Measurements from ENCODE around the gene SOD2. TPM values are rescaled to one million over a fixed set of nuclear protein-coding genes. Genes with fewer than 3 reads are reported as not detected.
"Not testable (repeated sequence)": the region's sequence is repeated elsewhere in the genome, so short reads cannot be mapped to it uniquely, and the experiment has no call there.

SOD2 gene
- polyA plus RNA-seq, 1 donor = 126 TPM

DNA sequence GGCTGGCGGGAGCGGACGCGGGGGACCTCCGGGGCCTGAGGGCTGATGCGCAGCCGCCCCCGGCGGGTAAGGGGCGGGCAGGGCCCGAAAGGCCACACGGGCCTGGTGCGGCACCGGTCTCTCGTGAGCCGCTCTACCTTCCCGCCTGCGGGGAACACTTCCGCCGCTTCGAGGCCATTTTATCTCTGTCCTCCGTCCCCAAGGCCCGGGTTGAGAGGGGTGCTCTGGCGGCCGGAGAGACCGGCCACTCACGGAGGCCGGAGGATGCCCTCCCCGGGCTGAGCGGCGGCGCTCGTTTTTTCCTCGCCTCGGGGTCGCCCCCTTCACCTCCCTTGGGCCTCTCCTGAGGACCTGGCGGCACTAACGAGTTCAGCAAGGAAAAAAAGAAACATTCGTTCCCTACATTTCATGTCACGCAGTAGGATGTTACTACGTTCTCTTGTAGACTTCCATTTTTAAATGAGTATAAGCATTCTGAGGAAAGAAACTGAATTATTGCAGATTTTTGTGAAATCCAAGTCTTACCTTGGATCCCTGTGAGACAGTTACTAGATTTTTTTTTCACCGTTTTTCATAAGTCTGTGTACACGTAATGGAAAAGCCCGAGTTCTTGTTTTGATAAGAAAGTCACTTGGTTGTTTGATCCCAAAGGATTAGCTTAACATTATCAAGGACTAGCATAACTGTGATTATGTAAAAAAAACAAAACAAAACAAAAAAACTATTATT, 34.8 kb upstream of the SOD2 start:
- no peaks in the 10 kb centered on the region for H3K4me1 ChIP-seq (ENCODE audit: control insufficient read depth, insufficient read depth, low read length)
- peak overlapping the region; percentile 79 for H3K4me3 ChIP-seq (ENCODE audit: low read length)
- WGBS (ENCODE audit: insufficient coverage, low lambda C conversion rate) = 0% methylated on average over 2 of the region's 44 CpGs
- no peaks in the 10 kb centered on the region for H3K9me3 ChIP-seq (ENCODE audit: control insufficient read depth, low read depth, low read length)
- no peaks in the 10 kb centered on the region for H3K36me3 ChIP-seq (ENCODE audit: control insufficient read depth, insufficient read depth, low read length)
- H3K27me3 ChIP-seq (ENCODE audit: control insufficient read depth, insufficient read depth, low read length) = no peaks in the 10 kb centered on the region
- peak overlapping the region; percentile 95 for H3K27ac ChIP-seq (ENCODE audit: low read length)
- DNase-seq = no peak

DNA sequence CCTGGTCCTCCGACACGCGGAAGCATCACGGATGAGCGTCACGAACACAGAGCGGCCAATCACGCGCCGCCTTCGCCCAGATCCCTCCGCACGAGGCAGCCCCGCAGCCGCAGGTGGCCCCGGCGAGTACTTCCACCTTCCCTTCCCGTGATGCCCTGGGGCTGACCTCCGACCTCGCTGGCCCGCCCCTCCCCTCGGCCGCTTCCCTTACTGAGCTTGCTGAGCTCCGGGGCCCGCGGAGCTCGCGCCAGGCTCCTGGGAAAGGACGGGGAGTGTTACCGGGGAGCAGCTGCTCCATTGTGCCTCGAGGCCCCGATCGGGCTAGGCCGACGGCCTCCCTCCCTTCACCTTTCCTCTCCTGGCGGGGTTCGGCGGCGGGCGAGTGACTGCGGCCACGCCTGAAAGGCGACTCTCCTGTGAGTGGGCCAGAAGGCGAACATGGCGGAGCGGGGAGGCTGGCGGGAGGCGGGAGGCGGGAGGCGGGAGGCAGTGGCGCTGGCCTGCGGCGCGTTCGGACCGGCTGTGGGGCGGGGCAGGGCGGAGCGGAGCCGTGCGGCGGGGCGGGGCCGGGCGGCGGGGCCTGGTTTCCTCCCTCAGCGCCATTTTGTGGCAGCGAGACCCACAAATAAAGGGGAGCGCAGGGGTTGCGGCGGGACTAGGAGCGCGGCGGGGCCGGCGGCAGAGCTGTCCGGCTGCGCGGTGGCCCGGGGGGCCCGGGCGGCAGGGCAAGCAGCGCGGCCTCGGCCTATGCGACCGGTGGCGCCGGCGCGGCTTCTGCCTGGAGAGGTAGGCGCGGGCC, 34.1 kb upstream of the SOD2 start, which contains the start of gene WTAP:
WTAP (plus strand) TSS at position 589 of the 799 bp plus-strand sequence. CDS start 8,760 bp downstream, outside the sequence.
- WGBS (ENCODE audit: insufficient coverage, low lambda C conversion rate) = no CpG with 5 or more reads among the region's 93 CpGs
- Histone ChIP-seq H3K4me1 (ENCODE audit: control insufficient read depth, insufficient read depth, low read length) (no peaks in the 10 kb centered on the region), H3K27ac (ENCODE audit: low read length) (peak within 1 kb of the TSS; percentile 99), H3K36me3 (ENCODE audit: control insufficient read depth, insufficient read depth, low read length) (no peaks in the 10 kb centered on the region), H3K9me3 (ENCODE audit: control insufficient read depth, low read depth, low read length) (no peaks in the 10 kb centered on the region), H3K4me3 (ENCODE audit: low read length) (peak within 1 kb of the TSS; percentile 79), H3K27me3 (ENCODE audit: control insufficient read depth, insufficient read depth, low read length) (no peaks in the 10 kb centered on the region)
- peak; percentile 97 to 99 for DNase-seq

DNA sequence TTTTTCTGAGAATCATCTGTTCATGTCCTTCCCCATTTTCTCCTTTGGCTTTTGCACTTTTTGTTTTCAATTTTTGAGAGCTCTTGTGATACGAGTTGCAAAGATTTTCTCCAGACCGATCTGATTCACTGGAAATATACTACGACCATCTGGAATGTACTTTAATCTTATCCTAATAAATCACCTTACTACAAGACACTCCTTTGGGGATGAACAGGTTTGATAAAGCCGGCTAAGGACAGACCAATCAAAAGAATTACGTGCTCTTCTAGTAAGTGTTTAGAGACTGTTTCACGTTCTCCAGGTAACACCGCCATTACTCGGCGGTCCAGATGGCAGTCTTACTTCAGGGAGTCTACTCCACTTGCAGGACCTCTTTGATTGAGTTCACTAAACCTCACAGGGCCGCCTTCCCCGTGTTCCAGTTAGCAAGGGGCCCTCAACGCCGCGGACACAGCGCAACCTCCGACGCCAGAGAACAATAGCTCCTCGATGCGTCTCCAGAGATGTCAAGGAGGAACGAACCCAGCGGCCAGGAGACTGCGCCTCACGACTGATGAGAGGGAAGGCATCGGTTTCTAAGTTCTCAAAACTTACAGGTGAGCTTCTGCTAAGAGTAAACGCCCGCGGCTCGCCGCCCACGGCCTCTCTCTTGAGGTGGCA, 33.3 kb upstream of the SOD2 start:
- DNase-seq = no peak
- WGBS (ENCODE audit: insufficient coverage, low lambda C conversion rate) = no CpG with 5 or more reads among the region's 30 CpGs
- H3K9me3 ChIP-seq (ENCODE audit: control insufficient read depth, low read depth, low read length) = no peaks in the 10 kb centered on the region
- H3K27me3 ChIP-seq (ENCODE audit: control insufficient read depth, insufficient read depth, low read length) = no peaks in the 10 kb centered on the region
- H3K4me3 ChIP-seq (ENCODE audit: low read length) = peak overlapping the region; percentile 79
- H3K4me1 ChIP-seq (ENCODE audit: control insufficient read depth, insufficient read depth, low read length) = no peaks in the 10 kb centered on the region
- no peaks in the 10 kb centered on the region for H3K36me3 ChIP-seq (ENCODE audit: control insufficient read depth, insufficient read depth, low read length)
- H3K27ac ChIP-seq (ENCODE audit: low read length) = peak overlapping the region; percentile 99

DNA sequence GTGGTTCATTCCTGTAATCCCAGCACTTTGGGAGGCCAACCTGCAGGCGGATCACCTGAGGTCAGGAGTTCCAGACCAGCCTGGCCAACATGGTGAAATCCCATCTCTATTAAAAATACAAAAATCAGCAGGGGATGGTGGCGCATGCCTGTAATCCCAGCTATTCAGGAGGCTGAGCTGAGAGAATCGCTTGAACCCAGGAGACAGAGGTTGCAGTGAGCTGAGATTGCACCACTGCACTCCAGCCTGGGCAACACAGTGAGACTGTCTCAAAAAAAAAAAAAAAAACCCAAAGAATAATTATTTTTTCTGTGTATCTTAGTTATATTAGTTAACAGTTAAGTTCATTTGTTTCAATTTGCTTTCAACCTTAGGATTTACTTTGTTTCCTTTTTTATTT, 32.2 kb upstream of the SOD2 start:
- H3K4me3 ChIP-seq (ENCODE audit: low read length); H3K36me3 ChIP-seq (ENCODE audit: control insufficient read depth, insufficient read depth, low read length); H3K9me3 ChIP-seq (ENCODE audit: control insufficient read depth, low read depth, low read length); H3K27ac ChIP-seq (ENCODE audit: low read length); DNase-seq; H3K4me1 ChIP-seq (ENCODE audit: control insufficient read depth, insufficient read depth, low read length); H3K27me3 ChIP-seq (ENCODE audit: control insufficient read depth, insufficient read depth, low read length): not testable (repeated sequence)
- WGBS (ENCODE audit: insufficient coverage, low lambda C conversion rate) = no CpG with 5 or more reads among the region's 3 CpGs

DNA sequence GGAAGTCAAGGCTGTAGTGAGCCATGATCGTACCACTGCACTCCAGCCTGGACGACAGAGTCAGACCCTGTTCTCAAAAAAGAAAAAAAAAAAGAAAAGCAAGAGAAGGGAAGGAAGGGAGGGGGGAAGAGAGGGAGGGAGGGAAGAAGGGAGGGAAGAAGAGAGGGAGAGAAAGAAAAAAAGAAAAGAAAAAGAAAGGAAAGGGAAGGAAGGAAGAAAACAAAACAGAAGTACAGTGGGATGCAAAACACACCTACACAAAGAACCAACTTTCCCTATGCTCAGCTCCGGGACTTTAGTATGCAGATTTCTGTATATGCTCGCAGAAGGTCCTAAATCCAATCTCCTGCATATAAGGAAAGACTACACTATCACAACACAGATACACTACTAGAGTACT, 31.7 kb upstream of the SOD2 start:
- no peaks in the 10 kb centered on the region for H3K4me1 ChIP-seq (ENCODE audit: control insufficient read depth, insufficient read depth, low read length)
- H3K27ac ChIP-seq (ENCODE audit: low read length) = no peak overlapping the region
- 100% methylated on average over 2 of the region's 4 CpGs for WGBS (ENCODE audit: insufficient coverage, low lambda C conversion rate)
- H3K4me3 ChIP-seq (ENCODE audit: low read length) = no peak overlapping the region
- H3K27me3 ChIP-seq (ENCODE audit: control insufficient read depth, insufficient read depth, low read length) = no peaks in the 10 kb centered on the region
- DNase-seq = no peak
- H3K36me3 ChIP-seq (ENCODE audit: control insufficient read depth, insufficient read depth, low read length) = no peaks in the 10 kb centered on the region
- no peaks in the 10 kb centered on the region for H3K9me3 ChIP-seq (ENCODE audit: control insufficient read depth, low read depth, low read length)

DNA sequence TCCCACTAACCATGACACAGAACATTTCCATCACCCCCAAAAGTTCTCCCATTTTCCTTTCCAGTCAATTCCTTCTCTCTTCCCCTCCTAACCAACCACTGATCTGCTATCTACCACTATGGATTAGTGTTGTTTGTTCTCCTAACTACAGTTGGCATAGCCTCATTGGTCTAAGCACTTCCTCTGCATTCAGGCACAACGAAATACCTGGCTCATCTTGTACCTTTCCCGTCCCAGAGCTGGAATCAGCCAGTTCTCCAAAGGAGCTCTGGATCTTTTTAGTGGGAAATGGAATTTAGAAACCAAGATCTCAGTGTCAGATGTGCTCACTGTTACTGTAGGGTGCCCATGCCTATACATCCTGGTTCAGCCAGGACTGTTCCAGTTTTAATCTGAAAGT, 30.2 kb upstream of the SOD2 start:
- Histone ChIP-seq H3K4me1 (ENCODE audit: control insufficient read depth, insufficient read depth, low read length) (no peaks in the 10 kb centered on the region), H3K36me3 (ENCODE audit: control insufficient read depth, insufficient read depth, low read length) (no peaks in the 10 kb centered on the region)
- no CpG with 5 or more reads among the region's 2 CpGs for WGBS (ENCODE audit: insufficient coverage, low lambda C conversion rate)

DNA sequence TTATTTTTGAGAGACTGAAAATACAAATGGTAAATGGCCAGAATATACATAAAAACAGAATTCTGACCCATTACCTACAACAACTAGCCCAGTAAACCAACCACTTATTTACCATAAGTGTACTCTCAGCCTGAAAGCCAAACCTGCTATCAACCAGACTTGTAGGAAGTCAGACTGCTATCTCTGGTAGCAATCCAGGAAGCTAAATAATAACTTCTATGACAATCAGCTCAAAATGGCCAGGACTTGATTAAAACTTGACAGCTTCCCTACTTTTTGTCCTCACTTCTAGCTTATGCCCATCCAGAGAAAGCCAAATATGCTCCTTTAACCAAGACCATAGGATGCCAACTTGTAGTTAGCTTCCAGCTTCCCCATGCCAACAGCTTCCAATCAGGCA, 29.6 kb upstream of the SOD2 start:
- no peaks in the 10 kb centered on the region for H3K36me3 ChIP-seq (ENCODE audit: control insufficient read depth, insufficient read depth, low read length)
- no peak overlapping the region for H3K27ac ChIP-seq (ENCODE audit: low read length)
- DNase-seq = no peak
- no peaks in the 10 kb centered on the region for H3K27me3 ChIP-seq (ENCODE audit: control insufficient read depth, insufficient read depth, low read length)
- H3K4me3 ChIP-seq (ENCODE audit: low read length) = no peak overlapping the region
- no peaks in the 10 kb centered on the region for H3K9me3 ChIP-seq (ENCODE audit: control insufficient read depth, low read depth, low read length)
- no peaks in the 10 kb centered on the region for H3K4me1 ChIP-seq (ENCODE audit: control insufficient read depth, insufficient read depth, low read length)

More for the DNA sequence above, 30.2 kb upstream of the SOD2 start:
- H3K4me3 ChIP-seq (ENCODE audit: low read length) = no peak overlapping the region
- no peak overlapping the region for H3K27ac ChIP-seq (ENCODE audit: low read length)
- H3K27me3 ChIP-seq (ENCODE audit: control insufficient read depth, insufficient read depth, low read length) = no peaks in the 10 kb centered on the region
- no peaks in the 10 kb centered on the region for H3K9me3 ChIP-seq (ENCODE audit: control insufficient read depth, low read depth, low read length)
- no peak for DNase-seq

DNA sequence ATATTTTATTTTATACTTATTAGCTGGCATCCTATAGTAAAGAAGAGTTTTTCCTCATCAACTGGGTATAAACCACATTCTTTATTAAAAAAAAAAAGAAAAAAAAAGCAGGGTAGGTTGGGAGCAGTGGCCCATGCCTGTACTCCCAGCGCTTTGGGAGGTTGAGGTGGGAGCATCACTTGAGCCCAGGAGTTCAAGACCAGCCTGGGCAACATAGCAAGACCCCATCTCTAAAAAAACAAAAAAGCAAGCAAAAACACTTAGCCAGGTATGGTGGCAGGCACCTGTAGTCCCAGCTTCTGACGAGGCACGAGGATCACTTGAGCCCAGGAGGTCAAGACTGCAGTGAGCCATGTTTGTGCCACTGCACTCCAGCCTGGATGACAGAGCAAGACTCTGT, 28.9 kb upstream of the SOD2 start:
- H3K27me3 ChIP-seq (ENCODE audit: control insufficient read depth, insufficient read depth, low read length); H3K4me3 ChIP-seq (ENCODE audit: low read length); DNase-seq; H3K9me3 ChIP-seq (ENCODE audit: control insufficient read depth, low read depth, low read length); H3K4me1 ChIP-seq (ENCODE audit: control insufficient read depth, insufficient read depth, low read length); H3K36me3 ChIP-seq (ENCODE audit: control insufficient read depth, insufficient read depth, low read length); H3K27ac ChIP-seq (ENCODE audit: low read length): not testable (repeated sequence)
- WGBS (ENCODE audit: insufficient coverage, low lambda C conversion rate) = no CpG with 5 or more reads among the region's 3 CpGs

DNA sequence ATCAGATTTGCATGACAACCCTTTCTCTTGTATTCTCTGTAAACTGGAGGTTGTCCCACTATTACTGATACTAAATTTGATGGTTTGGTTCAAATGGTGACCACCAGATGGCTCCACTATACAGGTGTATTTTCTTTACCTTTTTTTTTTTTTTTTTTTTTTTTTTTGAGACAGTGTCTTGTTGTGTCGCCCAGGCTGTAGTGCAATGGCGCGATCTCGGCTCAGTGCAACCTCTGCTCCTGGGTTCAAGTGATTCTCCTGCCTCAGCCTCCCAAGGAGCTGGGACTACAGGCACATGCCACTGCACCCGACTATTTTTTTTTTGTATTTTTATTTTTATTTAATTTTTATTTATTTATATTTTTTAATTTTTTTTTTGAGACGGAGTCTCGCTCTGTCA, 27.7 kb upstream of the SOD2 start:
- Histone ChIP-seq H3K36me3 (ENCODE audit: control insufficient read depth, insufficient read depth, low read length) (no peaks in the 10 kb centered on the region), H3K27ac (ENCODE audit: low read length) (no peak overlapping the region), H3K27me3 (ENCODE audit: control insufficient read depth, insufficient read depth, low read length) (no peaks in the 10 kb centered on the region), H3K9me3 (ENCODE audit: control insufficient read depth, low read depth, low read length) (no peaks in the 10 kb centered on the region), H3K4me1 (ENCODE audit: control insufficient read depth, insufficient read depth, low read length) (no peaks in the 10 kb centered on the region), H3K4me3 (ENCODE audit: low read length) (no peak overlapping the region)
- WGBS (ENCODE audit: insufficient coverage, low lambda C conversion rate) = 100% methylated on average over 2 of the region's 7 CpGs
- peak; percentile 43 to 52 for DNase-seq

DNA sequence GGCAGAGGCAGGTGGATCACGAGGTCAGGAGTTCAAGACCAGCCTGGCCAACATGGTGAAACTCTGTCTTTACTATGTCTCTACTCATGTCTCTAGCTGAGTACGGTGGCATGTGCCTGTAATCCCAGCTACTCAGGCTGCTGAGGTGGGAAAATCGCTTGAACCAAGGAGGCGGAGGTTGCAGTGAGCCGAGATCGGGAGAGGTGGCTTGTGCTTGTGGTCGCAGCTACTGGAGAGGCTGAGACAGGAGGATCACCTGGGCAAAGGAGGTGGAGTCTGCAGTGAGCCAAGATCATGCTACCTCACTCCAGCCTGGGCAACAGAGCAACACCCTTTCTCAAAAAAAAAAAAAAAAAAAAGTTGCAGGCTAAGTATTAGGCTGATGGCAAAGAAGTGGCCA, 26.2 kb upstream of the SOD2 start:
- H3K4me1 ChIP-seq (ENCODE audit: control insufficient read depth, insufficient read depth, low read length) = no peaks in the 10 kb centered on the region
- H3K27me3 ChIP-seq (ENCODE audit: control insufficient read depth, insufficient read depth, low read length) = no peaks in the 10 kb centered on the region
- H3K27ac ChIP-seq (ENCODE audit: low read length) = no peak overlapping the region
- no CpG with 5 or more reads among the region's 7 CpGs for WGBS (ENCODE audit: insufficient coverage, low lambda C conversion rate)
- no peak overlapping the region for H3K4me3 ChIP-seq (ENCODE audit: low read length)
- H3K36me3 ChIP-seq (ENCODE audit: control insufficient read depth, insufficient read depth, low read length) = no peaks in the 10 kb centered on the region
- no peaks in the 10 kb centered on the region for H3K9me3 ChIP-seq (ENCODE audit: control insufficient read depth, low read depth, low read length)
- no peak for DNase-seq

All from large intestine (tissue), 3 donors.